ENCODE measurements around the gene TMEM176A.

GRCh38 chr7:150850273-150850672, 49.7 kb downstream of the TMEM176A start:
- no peak for TF ChIP-seq CTCF (IDR thresholded peaks at IDR 0.05 in 8 of 11, conservative IDR thresholded peaks at IDR 0.05 in 3 of 11)
- no peak for TF ChIP-seq POLR2A (IDR thresholded peaks at IDR 0.05)
- TF ChIP-seq POLR2AphosphoS5 (IDR thresholded peaks at IDR 0.05): no peak
